HUES48 (cell line): ENCODE results near the gene FNDC3B.

Source experiments
- H3K27ac ChIP-seq: one replicate; pipeline ENCODE4 v1.7.0; 2013; ENCODE audit warnings: low read depth, low read length, inconsistent platforms
- H3K27me3 ChIP-seq: 2 replicates; pipeline ENCODE4 v1.6.1; 2013; ENCODE audit warnings: mild to moderate bottlenecking, low read length; ENCODE audit not compliant: control insufficient read depth, insufficient read depth
- H3K36me3 ChIP-seq: 2 replicates; pipeline ENCODE4 v1.6.1; 2013; ENCODE audit warnings: low read length; ENCODE audit not compliant: control insufficient read depth, insufficient read depth
- H3K4me1 ChIP-seq: 2 replicates; pipeline ENCODE4 v1.6.1; 2013; ENCODE audit warnings: mild to moderate bottlenecking, low read length; ENCODE audit not compliant: control insufficient read depth, insufficient read depth
- H3K4me3 ChIP-seq: 2 replicates; pipeline ENCODE4 v1.5.1; 2013; ENCODE audit warnings: mild to moderate bottlenecking, low read depth, low read length
- H3K9ac ChIP-seq: 2 replicates; pipeline ENCODE4 v1.6.1; 2013; ENCODE audit warnings: mild to moderate bottlenecking, low read depth, low read length, moderate library complexity
- H3K9me3 ChIP-seq: 2 replicates; pipeline ENCODE4 v1.6.1; 2013; ENCODE audit warnings: low read length; ENCODE audit not compliant: control insufficient read depth, insufficient read depth

FNDC3B gene

DNA sequence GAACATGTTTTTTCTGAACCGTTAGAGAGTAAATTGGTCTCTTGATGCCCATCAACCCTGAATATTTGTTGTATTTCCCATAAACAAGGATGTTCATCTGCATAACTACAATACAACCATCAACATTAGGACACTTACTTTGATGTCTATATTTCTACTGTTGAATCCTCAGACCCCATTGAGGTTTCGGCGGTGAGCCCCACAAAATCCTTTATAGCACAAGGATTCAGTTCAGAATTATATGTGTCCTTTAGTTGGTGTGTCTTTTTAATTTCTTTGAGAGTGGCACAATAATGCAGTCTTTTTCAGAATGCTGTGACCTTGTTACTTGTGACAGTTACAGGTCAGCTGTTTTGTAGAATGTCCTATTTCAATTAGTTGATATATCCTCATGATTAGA lies 158.0 kb downstream of the FNDC3B start:
- no peak overlapping the region for H3K9ac ChIP-seq
- no peaks in the 10 kb centered on the region for H3K9me3 ChIP-seq
- H3K4me3 ChIP-seq = no peak overlapping the region
- no peaks in the 10 kb centered on the region for H3K36me3 ChIP-seq
- H3K27ac ChIP-seq = no peak overlapping the region
- peaks cover 29% of the 10 kb centered on the region for H3K4me1 ChIP-seq
- H3K27me3 ChIP-seq = no peaks in the 10 kb centered on the region

DNA sequence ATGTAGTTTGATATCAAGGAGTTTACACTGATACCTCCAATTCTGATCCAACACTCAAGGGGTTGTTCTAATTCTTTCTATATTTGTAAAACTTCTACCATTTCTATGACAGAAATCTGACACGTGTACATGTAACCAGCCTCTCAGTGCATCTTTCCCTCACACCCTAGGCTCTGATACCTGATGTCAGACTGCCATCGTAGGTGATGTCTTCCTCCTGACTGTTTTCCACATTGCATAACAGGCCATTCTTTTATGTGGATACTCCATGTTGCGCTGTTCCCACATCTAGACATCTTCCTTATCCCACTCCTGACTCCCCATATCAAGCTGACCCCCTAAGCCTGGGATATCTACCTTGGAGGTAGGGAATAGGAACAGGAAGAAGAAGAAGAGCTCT lies 159.1 kb downstream of the FNDC3B start:
- no peak overlapping the region for H3K27ac ChIP-seq
- no peak overlapping the region for H3K4me3 ChIP-seq
- H3K9ac ChIP-seq = no peak overlapping the region
- no peaks in the 10 kb centered on the region for H3K9me3 ChIP-seq
- H3K4me1 ChIP-seq = peaks cover 39% of the 10 kb centered on the region
- H3K27me3 ChIP-seq = no peaks in the 10 kb centered on the region
- H3K36me3 ChIP-seq = no peaks in the 10 kb centered on the region

DNA sequence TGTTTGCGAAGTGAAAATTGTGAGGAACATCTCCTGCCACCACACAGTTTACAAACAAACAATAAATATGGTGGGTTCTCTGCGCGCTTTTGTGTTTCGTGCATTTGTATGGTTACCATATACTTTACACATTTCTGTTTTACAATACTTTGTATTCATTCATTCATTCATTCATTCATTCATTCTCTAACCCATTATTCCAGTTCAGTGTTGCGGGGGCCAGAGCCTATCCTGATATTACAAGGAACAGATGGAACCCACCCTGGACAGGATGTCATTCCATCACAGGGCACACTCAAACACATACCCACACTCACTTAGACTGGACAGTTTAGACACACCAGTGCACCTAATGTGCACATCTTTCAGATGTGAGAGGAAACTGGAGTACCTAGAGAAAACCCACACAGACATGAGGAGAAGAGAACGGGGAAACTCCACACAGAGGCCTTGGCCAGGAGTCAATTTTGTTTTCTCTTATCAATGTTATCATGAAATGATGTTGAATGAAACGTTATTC lies 160.5 kb downstream of the FNDC3B start:
- Histone ChIP-seq H3K9me3 (no peaks in the 10 kb centered on the region), H3K36me3 (no peaks in the 10 kb centered on the region), H3K27ac (no peak overlapping the region), H3K4me1 (peaks cover 39% of the 10 kb centered on the region), H3K27me3 (no peaks in the 10 kb centered on the region), H3K9ac (no peak overlapping the region), H3K4me3 (no peak overlapping the region)

DNA sequence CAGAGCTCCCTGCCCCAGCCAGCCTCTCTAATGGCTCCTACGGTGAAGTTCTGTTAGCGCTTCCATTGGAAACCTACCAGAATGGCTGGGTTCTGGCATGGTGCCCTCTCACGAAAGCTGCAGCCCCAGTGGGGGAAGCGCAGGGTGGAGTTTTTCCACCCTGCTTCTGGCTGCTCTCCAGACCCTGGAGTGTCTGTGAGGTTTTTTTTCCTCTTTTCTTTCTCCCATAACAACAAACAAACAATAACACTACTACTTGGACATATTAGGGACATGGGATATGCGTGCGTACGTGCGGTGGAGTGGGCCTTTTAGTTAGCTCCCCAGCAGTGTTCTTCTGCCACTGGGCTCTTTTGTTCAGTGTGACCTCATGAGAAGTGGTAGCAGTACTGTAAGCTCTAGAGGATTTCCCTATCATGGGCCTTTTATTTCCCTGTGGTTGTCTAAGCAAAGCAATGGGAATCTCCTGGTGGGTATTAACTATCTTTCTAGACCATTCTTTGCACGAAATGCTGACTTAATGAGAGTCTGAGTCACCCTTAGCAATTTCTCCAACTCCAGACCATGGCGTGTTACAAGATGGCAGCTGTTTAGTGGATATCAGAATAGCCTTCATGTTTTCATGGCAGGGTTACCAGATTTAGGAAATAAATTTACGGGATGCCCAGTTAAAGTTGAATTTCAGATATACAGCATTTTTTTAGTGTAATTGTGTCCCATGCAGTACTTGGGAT lies 161.9 kb downstream of the FNDC3B start:
- H3K27ac ChIP-seq = peak overlapping the region; percentile 11
- H3K36me3 ChIP-seq = peaks cover 5% of the 10 kb centered on the region; the same call in 1 of the 2 replicates

DNA sequence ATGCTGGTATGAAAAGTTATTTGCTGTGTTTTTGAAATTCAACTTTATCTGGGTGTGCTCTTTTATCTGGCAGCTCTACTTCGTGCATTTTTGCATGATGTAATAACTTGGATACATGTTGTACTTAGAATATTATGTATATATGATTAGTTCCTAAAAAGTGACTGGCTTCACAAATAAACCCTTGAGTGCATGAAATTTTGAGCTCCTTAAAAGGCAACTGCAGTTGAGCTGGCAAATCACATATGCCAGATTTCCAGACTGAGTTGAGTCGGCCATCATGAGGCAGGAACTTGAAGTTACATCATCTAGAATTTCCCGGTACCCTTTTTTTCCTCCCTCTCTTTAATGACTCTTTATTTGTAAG lies 162.5 kb downstream of the FNDC3B start:
- Histone ChIP-seq H3K27ac (peak overlapping the region; percentile 11), H3K27me3 (no peaks in the 10 kb centered on the region), H3K9me3 (0 out of 2 replicates have a peak, but pooled peaks cover 6% of the 10 kb centered on the region), H3K4me1 (peaks cover 31% of the 10 kb centered on the region), H3K9ac (no peak overlapping the region), H3K36me3 (peaks cover 5% of the 10 kb centered on the region; the same call in 1 of the 2 replicates), H3K4me3 (no peak overlapping the region)

More for the DNA sequence above, 161.9 kb downstream of the FNDC3B start:
- 0 out of 2 replicates have a peak, but pooled peaks cover 6% of the 10 kb centered on the region for H3K9me3 ChIP-seq
- no peak overlapping the region for H3K9ac ChIP-seq
- peaks cover 31% of the 10 kb centered on the region for H3K4me1 ChIP-seq
- no peak overlapping the region for H3K4me3 ChIP-seq
- H3K27me3 ChIP-seq = no peaks in the 10 kb centered on the region

DNA sequence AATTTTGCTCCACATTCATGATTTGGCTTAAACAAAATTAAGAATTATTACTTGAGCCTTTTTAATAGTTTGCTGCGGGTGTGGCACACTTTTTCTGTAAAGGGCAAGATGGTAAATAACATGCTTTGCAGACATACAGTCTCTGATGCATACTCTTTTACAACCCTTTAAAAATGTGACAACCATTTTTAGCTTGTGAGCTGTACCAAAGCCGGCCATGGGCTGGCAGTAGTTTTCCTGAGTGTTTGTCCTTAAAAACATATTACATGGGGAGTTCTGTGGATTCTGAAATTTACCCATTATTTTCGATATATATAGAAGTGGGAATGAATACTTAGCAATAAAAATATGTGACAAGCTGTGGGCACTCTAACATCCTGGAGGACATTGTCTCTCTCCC lies 163.4 kb downstream of the FNDC3B start:
- H3K27ac ChIP-seq = peak overlapping the region; percentile 14
- H3K9ac ChIP-seq = no peak overlapping the region
- H3K36me3 ChIP-seq = peaks cover 5% of the 10 kb centered on the region; the same call in 1 of the 2 replicates
- peaks cover 31% of the 10 kb centered on the region for H3K4me1 ChIP-seq
- no peak overlapping the region for H3K4me3 ChIP-seq
- H3K9me3 ChIP-seq = 0 out of 2 replicates have a peak, but pooled peaks cover 6% of the 10 kb centered on the region
- no peaks in the 10 kb centered on the region for H3K27me3 ChIP-seq

DNA sequence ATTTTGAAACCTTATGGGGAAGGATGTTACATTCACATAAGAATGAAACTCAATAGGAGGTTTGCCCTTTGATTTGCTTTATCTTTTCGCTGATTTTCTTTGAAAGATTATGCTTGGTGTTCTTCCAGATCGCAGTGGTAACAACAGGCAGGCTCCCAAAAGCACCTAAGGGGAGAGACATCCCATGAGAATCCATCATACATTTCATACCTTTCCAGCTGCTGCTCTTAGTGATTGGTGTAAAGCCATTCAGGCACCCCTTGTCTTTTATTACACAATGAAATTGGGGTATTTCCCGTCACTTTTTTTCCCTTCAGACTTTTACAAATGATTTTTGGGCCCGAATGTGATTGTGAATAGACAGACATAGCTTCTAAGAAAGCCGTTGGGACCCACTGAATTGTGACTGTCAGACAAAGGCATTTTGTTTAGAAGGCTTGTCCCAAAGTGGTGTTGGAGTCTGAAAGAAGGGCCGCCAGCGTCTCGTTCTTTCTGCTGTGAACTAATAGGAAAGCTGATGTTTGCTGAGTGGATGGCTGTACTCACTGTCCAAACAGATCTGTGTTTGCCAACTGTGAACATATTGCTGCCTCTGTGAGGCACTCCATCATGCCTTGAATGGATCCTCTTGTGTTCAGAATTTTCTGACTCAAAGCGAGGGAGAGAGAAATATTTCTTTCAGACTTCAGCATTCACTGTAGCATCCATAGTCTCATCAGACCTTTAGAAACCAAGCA lies 164.3 kb downstream of the FNDC3B start:
- H3K9me3 ChIP-seq = 0 out of 2 replicates have a peak, but pooled peaks cover 6% of the 10 kb centered on the region
- peaks cover 34% of the 10 kb centered on the region for H3K4me1 ChIP-seq
- peaks cover 5% of the 10 kb centered on the region; the same call in 1 of the 2 replicates for H3K36me3 ChIP-seq
- no peaks in the 10 kb centered on the region for H3K27me3 ChIP-seq
- no peak overlapping the region; the same call in 1 of the 2 replicates for H3K4me3 ChIP-seq
- H3K27ac ChIP-seq = peak overlapping the region; percentile 40
- no peak overlapping the region for H3K9ac ChIP-seq

DNA sequence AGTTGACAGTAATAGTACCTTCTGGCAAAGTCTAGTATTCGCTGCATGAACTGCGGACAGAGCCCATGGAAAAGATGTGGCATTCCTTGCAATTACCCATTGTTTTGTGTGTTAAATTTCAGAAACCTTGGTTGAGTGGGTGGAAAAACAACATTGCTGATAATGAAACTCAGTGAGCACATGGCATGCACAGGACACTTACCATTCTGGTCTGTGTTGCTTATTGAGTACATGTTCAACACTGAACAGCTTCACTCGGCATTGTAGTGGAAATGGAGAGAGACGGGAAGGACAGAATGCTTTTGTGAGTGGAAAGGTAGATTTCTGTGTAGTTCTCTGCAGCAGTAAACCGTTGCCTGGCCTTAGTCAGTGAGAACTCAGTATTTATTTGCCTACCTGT lies 165.3 kb downstream of the FNDC3B start:
- no peak overlapping the region for H3K27ac ChIP-seq
- 0 out of 2 replicates have a peak, but pooled peaks cover 6% of the 10 kb centered on the region for H3K9me3 ChIP-seq
- no peaks in the 10 kb centered on the region for H3K27me3 ChIP-seq
- no peak overlapping the region for H3K4me3 ChIP-seq
- peaks cover 42% of the 10 kb centered on the region for H3K4me1 ChIP-seq
- no peak overlapping the region for H3K9ac ChIP-seq
- H3K36me3 ChIP-seq = peaks cover 5% of the 10 kb centered on the region; the same call in 1 of the 2 replicates

DNA sequence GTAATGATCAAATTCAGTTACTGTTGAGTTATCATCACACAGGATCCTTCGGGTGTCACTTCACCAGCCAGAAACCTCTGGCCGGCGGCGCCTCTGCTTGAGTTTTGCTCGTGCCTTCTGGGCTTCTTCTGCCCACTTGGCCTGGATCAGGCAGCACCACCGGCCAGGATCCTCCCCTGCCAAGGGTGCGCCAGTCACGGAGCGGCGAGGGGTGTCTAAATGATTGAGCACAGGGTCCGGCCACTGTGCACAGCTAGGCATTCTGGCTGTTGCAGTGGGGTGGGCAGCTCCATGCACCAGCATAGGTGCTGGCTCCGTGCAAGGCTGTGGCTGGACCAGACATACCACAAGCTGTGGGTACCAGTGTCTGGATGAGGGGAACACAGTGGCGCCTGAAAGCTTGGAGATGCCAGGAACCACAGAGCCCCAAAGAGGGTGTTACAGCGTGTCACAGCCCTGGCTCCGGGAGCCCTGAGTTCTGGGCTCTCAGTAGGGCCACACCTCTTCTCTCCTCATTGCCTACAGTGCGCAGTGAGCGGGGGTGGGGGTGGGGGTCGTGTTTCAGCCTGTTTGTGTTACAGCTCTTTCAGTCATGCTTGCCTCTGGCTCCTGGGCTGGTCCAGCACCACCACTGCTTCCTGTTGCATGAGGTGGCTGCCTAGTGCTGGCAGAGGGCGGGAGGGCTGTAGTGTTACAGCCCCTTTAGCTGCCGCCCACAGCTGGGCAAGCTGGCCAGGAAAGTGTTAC lies 169.4 kb downstream of the FNDC3B start:
- Histone ChIP-seq H3K4me1 (peaks cover 20% of the 10 kb centered on the region), H3K9me3 (0 out of 2 replicates have a peak, but pooled peaks cover 6% of the 10 kb centered on the region), H3K27me3 (no peaks in the 10 kb centered on the region), H3K27ac (no peak overlapping the region), H3K36me3 (peaks cover 5% of the 10 kb centered on the region; the same call in 1 of the 2 replicates), H3K4me3 (no peak overlapping the region), H3K9ac (no peak overlapping the region)
